Upper lobe of left lung (tissue), 4 donors: ENCODE measurements around the gene ATG2B.

Experiments used
- POLR2A ChIP-seq, 4 donors: fragments of 450-650 bp; IDR thresholded peaks; one replicate each; pipeline ENCODE4 v1.5.1; 2016 to 2017; ENCODE audit warnings: antibody characterized with exemption in 4 of 4, mild to moderate bottlenecking in 2 of 4
- POLR2AphosphoS5 ChIP-seq, 2 donors: sonication (generic); formaldehyde crosslinking; IDR thresholded peaks; one replicate each; pipeline ENCODE4 v1.5.1; 2017; ENCODE audit warnings: antibody characterized with exemption in 2 of 2
- TF ChIP-seq, protein P1 (sequence below), 6 experiments: fragments of 450-650 bp in 4 of 6; fragments of 200-600 bp in 2 of 6; sonication (generic) in 2 of 6; IDR thresholded peaks; one replicate each; pipeline ENCODE4 v1.5.1; 2016 to 2019; ENCODE audit warnings: antibody characterized with exemption in 6 of 6

DNA sequence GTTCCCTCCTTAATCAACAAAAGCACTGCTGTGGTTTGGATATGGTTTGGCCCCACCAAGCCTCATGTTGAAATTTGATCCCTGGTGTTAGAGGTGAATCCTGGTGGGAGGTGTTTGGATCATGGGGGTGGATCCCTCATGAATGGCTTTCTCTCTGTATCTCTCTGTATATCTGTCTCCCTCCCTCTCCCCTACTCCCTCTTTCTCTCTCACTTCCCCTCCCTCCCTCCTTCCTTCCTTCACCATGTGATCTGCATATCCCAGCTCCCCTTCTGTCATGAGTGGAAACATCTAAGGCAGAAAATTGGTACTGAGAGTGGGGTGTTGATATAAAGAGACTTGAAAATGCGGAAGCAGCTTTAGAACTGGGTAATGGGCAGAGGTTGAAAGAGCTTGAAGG lies 5.4 kb upstream of the ATG2B start:
- TF ChIP-seq, protein P1, sequence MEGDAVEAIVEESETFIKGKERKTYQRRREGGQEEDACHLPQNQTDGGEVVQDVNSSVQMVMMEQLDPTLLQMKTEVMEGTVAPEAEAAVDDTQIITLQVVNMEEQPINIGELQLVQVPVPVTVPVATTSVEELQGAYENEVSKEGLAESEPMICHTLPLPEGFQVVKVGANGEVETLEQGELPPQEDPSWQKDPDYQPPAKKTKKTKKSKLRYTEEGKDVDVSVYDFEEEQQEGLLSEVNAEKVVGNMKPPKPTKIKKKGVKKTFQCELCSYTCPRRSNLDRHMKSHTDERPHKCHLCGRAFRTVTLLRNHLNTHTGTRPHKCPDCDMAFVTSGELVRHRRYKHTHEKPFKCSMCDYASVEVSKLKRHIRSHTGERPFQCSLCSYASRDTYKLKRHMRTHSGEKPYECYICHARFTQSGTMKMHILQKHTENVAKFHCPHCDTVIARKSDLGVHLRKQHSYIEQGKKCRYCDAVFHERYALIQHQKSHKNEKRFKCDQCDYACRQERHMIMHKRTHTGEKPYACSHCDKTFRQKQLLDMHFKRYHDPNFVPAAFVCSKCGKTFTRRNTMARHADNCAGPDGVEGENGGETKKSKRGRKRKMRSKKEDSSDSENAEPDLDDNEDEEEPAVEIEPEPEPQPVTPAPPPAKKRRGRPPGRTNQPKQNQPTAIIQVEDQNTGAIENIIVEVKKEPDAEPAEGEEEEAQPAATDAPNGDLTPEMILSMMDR (IDR thresholded peaks at IDR 0.05) = no peak
- TF ChIP-seq POLR2A (IDR thresholded peaks at IDR 0.05) (no peak), POLR2AphosphoS5 (IDR thresholded peaks at IDR 0.05) (no peak)
